PC-3 (cell line): ENCODE measurements around the gene PTPN20.

Source experiments
- CTCF ChIP-seq: fragments of 300-600 bp; sonication (generic); conservative IDR thresholded peaks from 2 replicates; pipeline ENCODE4 v1.5.1; 2017; ENCODE audit warnings: antibody characterized with exemption, low read depth, mild to moderate bottlenecking, low read length
- EZH2 ChIP-seq: fragments of 300-600 bp; sonication (generic); IDR thresholded peaks from one replicate; pipeline ENCODE4 v1.6.1; 2017; ENCODE audit warnings: antibody characterized with exemption, mild to moderate bottlenecking, low read length; ENCODE audit not compliant: unreplicated experiment
- EZH2phosphoT487 ChIP-seq: fragments of 300-600 bp; sonication (generic); IDR thresholded peaks from 2 replicates; pipeline ENCODE4 v1.6.1; 2018; ENCODE audit warnings: mild to moderate bottlenecking, antibody characterized with exemption, low read length, borderline replicate concordance

DNA sequence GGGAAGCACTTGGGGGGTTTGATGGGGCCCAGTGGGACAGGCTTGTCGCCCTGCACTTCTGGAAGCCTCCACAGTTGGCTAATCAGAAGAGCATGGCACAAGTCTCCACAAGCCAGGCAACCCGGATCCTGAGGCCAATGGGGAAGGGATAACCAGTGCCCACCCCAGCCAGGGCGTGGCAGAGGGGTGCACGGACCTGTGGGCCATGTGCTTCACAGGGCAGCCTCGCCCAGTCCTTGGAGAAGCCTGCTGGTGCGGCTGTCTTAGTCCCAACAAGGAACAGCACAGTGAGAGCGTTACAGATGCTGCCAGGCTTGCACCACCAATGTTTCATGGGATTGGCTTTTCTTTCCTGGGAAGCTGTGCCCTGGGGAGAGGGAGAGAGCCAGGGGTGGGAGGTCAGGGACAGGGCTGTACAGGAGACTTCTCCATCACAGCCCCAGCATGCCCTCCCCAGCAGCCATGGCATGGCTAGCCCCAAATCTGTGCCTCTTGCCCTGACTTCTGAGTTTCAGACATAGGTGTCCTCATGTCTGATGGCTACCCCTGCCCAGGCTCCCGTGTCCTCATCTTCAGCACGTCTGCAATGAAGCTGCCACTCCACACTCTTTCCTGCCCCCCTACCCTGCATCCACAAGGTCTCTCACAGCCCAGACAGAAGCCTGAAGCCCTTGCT lies 116.0 kb downstream of the PTPN20 start:
- TF ChIP-seq CTCF (no peak), EZH2 (no peak), EZH2phosphoT487 (no peak)
